SU-DHL-6 (cell line): Measurements from ENCODE around the gene HIRIP3.

Experiments used
- H2AFZ ChIP-seq: fragments of 200-600 bp; sonication (generic); 2 replicates; pipeline ENCODE4 v1.6.1; 2014; ENCODE audit warnings: low read depth, mild to moderate bottlenecking, moderate library complexity, mixed read lengths, antibody characterized with exemption, low read length; ENCODE audit not compliant: severe bottlenecking
- H3F3A ChIP-seq: fragments of 200-600 bp; shearing (Covaris generic); 2 replicates; pipeline ENCODE4 v1.6.0; 2016; ENCODE audit warnings: antibody characterized with exemption, mild to moderate bottlenecking; ENCODE audit not compliant: insufficient read depth
- H3K27ac ChIP-seq: fragments of 200-600 bp; sonication (generic); 2 replicates; pipeline ENCODE4 v1.5.1; 2016; ENCODE audit warnings: low read depth, mild to moderate bottlenecking, low read length, moderate library complexity, mixed read lengths
- H3K27me3 ChIP-seq: fragments of 200-600 bp; sonication (generic), shearing (Covaris generic); 2 replicates; pipeline ENCODE4 v1.6.0; 2014; ENCODE audit warnings: mild to moderate bottlenecking, low read length
- H3K36me3 ChIP-seq: fragments of 200-600 bp; sonication (generic); 2 replicates; pipeline ENCODE4 v1.6.1; 2014; ENCODE audit warnings: mild to moderate bottlenecking, low read length, mixed read lengths
- H3K4me2 ChIP-seq: fragments of 300-600, 200-600 bp; shearing (Covaris generic), sonication (generic); 2 replicates; pipeline ENCODE4 v1.6.0; 2014; ENCODE audit warnings: low read length, low read depth, mild to moderate bottlenecking; ENCODE audit not compliant: poor library complexity, severe bottlenecking
- H3K4me3 ChIP-seq: fragments of 200-600 bp; sonication (generic); 2 replicates; pipeline ENCODE4 v1.5.1; 2014; ENCODE audit warnings: antibody characterized with exemption, low read length, mild to moderate bottlenecking, mixed read lengths; ENCODE audit not compliant: insufficient read depth, poor library complexity, severe bottlenecking
- H3K79me2 ChIP-seq: fragments of 200-600 bp; sonication (generic); 2 replicates; pipeline ENCODE4 v1.6.1; 2014; ENCODE audit warnings: mild to moderate bottlenecking, low read length, moderate library complexity; ENCODE audit not compliant: insufficient read depth
- H3K9ac ChIP-seq: fragments of 200-600 bp; sonication (generic); 2 replicates; pipeline ENCODE4 v1.7.0; 2014; ENCODE audit warnings: mild to moderate bottlenecking, low read length
- H3K9me2 ChIP-seq: fragments of 200-600 bp; sonication (generic); replicated peaks from 2 replicates; pipeline ENCODE4 v1.6.1; 2014; ENCODE audit warnings: low read length; ENCODE audit not compliant: insufficient read depth
- H3K9me3 ChIP-seq: fragments of 200-600 bp; sonication (generic); 2 replicates; pipeline ENCODE4 v1.6.1; 2014; ENCODE audit warnings: low read length, mixed read lengths; ENCODE audit not compliant: insufficient read depth
- H4K20me1 ChIP-seq: fragments of 200-600 bp; sonication (generic); 2 replicates; pipeline ENCODE4 v1.6.1; 2014; ENCODE audit warnings: low read depth, mild to moderate bottlenecking, antibody characterized with exemption, low read length, moderate library complexity, mixed read lengths
- EZH2phosphoT487 ChIP-seq: fragments of 200-600 bp; sonication (generic), shearing (Covaris generic); conservative IDR thresholded peaks from 2 replicates; pipeline ENCODE4 v1.6.1; 2018; ENCODE audit warnings: mild to moderate bottlenecking, antibody characterized with exemption, low read length, moderate library complexity, mixed read lengths
- TF ChIP-seq, protein P1 (sequence below): fragments of 200-600 bp; sonication (generic); IDR thresholded peaks from one replicate; pipeline ENCODE4 v1.5.1; 2017; ENCODE audit warnings: antibody characterized with exemption, mild to moderate bottlenecking, low read length, moderate library complexity; ENCODE audit not compliant: insufficient read depth, poor library complexity, severe bottlenecking

Gene HIRIP3

GRCh38 chr16:30007378-30007895 is 12.0 kb upstream of the HIRIP3 start:
- no peaks in the 10 kb centered on the region for H4K20me1 ChIP-seq
- H3K27ac ChIP-seq = no peak overlapping the region
- H3K9me3 ChIP-seq = no peaks in the 10 kb centered on the region
- H3K4me2 ChIP-seq = no peak overlapping the region
- TF ChIP-seq EZH2phosphoT487 = no peak
- TF ChIP-seq, protein P1, sequence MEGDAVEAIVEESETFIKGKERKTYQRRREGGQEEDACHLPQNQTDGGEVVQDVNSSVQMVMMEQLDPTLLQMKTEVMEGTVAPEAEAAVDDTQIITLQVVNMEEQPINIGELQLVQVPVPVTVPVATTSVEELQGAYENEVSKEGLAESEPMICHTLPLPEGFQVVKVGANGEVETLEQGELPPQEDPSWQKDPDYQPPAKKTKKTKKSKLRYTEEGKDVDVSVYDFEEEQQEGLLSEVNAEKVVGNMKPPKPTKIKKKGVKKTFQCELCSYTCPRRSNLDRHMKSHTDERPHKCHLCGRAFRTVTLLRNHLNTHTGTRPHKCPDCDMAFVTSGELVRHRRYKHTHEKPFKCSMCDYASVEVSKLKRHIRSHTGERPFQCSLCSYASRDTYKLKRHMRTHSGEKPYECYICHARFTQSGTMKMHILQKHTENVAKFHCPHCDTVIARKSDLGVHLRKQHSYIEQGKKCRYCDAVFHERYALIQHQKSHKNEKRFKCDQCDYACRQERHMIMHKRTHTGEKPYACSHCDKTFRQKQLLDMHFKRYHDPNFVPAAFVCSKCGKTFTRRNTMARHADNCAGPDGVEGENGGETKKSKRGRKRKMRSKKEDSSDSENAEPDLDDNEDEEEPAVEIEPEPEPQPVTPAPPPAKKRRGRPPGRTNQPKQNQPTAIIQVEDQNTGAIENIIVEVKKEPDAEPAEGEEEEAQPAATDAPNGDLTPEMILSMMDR = no peak
- H3K36me3 ChIP-seq = no peaks in the 10 kb centered on the region
- no peaks in the 10 kb centered on the region for H3K9me2 ChIP-seq
- H3K4me3 ChIP-seq = no peak overlapping the region
- no peak overlapping the region for H3K9ac ChIP-seq
- H3K79me2 ChIP-seq = no peaks in the 10 kb centered on the region
- no peaks in the 10 kb centered on the region for H3F3A ChIP-seq
- H3K27me3 ChIP-seq = no peaks in the 10 kb centered on the region
- no peak overlapping the region for H2AFZ ChIP-seq

DNA sequence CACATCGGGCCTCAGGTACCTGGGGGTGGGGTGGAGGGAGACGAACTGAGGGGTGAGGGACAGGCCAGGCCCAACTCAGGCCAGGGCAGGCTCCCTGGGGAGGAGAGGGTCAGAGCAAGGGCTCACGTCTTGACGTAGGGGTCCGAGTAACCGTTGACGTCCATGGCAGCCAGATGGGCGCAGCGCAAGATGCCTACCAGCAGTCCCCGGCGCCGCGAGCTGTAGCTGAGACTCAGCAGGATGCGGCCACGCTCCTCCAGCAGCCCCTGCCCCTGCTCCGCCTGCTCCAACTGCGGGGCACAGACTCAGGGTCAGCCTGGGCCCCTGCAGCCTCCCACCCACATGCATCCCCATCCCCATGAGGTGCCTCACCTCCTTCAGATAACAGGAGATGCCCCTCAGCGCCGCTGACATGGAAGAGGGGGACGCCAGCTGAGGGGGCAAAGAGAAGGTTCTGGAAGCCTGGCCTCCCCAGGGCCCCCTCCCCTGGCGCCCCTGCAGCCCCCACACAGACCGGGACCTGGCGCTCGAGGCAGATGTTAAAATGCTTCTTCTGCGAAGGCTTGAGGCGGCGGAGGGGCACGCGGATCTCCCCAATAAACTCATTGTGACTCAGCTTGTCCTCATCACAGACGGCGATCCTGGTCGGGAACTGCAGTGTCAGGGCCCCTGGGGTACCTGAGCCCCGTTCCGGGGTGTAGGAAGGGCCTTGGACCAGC is 11.4 kb upstream of the HIRIP3 start:
- H3K27me3 ChIP-seq = no peaks in the 10 kb centered on the region
- no peaks in the 10 kb centered on the region for H3K36me3 ChIP-seq
- no peaks in the 10 kb centered on the region for H4K20me1 ChIP-seq
- no peak overlapping the region for H3K27ac ChIP-seq
- no peak overlapping the region for H2AFZ ChIP-seq
- H3K9ac ChIP-seq = no peak overlapping the region
- H3K79me2 ChIP-seq = no peaks in the 10 kb centered on the region
- no peaks in the 10 kb centered on the region for H3K9me3 ChIP-seq
- H3K9me2 ChIP-seq = no peaks in the 10 kb centered on the region
- no peak overlapping the region for H3K4me2 ChIP-seq
- no peak overlapping the region for H3K4me3 ChIP-seq
- H3F3A ChIP-seq = no peaks in the 10 kb centered on the region
- TF ChIP-seq, protein P1 = no peak
- no peak for TF ChIP-seq EZH2phosphoT487

- Histone ChIP-seq H3K9ac (no peak overlapping the region), H3K4me2 (no peak overlapping the region), H3K27me3 (no peaks in the 10 kb centered on the region), H2AFZ (no peak overlapping the region), H3K79me2 (no peaks in the 10 kb centered on the region), H3K9me3 (no peaks in the 10 kb centered on the region), H4K20me1 (no peaks in the 10 kb centered on the region), H3K36me3 (no peaks in the 10 kb centered on the region), H3F3A (no peaks in the 10 kb centered on the region), H3K9me2 (no peaks in the 10 kb centered on the region), H3K4me3 (no peak overlapping the region), H3K27ac (no peak overlapping the region)
- TF ChIP-seq, protein P1 = no peak
- TF ChIP-seq EZH2phosphoT487 = no peak
Observed at GRCh38 chr16:30006095-30006473, 10.7 kb upstream of the HIRIP3 start.
